ENCODE results near the gene SLC16A6.
A peak's percentile ranks its signal among the peaks of the same experiment; 100 is the strongest.
"Not testable (repeated sequence)": the region's sequence is repeated elsewhere in the genome, so short reads cannot be mapped to it uniquely, and the experiment has no call there.

Gene SLC16A6

GRCh38 chr17:68310152-68310551, 19.2 kb upstream of the SLC16A6 start:
- no peak for DNase-seq (ENCODE audit: low read depth, low spot score)

GRCh38 chr17:68309066-68309670, 18.2 kb upstream of the SLC16A6 start:
- DNase-seq (ENCODE audit: low read depth, low spot score) = not testable (repeated sequence)

- DNase-seq (ENCODE audit: low read depth, low spot score) = not testable (repeated sequence)
These were observed 17.6 kb upstream of the SLC16A6 start for GRCh38 chr17:68308486-68308885.

GRCh38 chr17:68307443-68307842, 16.5 kb upstream of the SLC16A6 start:
- no peak for DNase-seq (ENCODE audit: low read depth, low spot score)

DNA sequence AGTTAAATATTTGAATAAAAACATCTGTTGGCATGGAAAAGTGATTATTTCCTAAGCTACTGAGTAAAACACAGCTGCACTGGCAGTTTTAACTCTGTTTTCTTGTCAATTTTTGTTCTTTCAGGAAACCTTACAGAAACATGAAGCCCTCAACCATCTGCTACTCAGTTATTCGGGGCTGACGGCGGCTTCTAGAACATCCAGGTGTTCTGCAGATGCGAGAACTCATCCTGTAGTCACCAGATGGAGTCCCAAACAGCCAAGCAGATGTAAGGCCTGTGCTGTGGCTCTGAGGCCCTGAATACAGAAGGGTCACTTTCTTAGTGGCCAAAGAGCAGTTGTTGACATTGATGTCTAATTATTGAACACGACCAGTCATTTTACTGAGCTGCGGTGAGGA, 15.9 kb upstream of the SLC16A6 start:
- no peak for DNase-seq (ENCODE audit: low read depth, low spot score)

DNA sequence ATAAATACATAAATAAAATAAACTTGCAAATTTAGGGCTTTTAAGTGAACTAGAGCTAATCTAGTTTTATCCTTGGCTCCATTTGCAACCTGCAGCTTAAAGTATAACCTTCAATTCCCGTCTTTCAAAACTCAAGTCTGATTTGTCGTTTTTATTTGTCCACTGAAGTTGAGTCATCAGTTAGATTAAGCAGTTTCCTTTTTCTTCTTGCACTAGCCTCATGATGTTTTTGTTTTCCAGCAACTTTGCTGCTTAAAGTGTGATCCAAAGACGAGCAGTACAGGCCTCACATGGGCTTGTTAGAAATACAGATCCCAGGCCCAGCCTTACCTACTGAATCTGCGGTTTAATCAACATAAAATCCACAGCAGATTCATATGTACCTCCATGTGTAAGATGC, 14.2 kb upstream of the SLC16A6 start:
- no peak for DNase-seq (ENCODE audit: low read depth, low spot score)

DNA sequence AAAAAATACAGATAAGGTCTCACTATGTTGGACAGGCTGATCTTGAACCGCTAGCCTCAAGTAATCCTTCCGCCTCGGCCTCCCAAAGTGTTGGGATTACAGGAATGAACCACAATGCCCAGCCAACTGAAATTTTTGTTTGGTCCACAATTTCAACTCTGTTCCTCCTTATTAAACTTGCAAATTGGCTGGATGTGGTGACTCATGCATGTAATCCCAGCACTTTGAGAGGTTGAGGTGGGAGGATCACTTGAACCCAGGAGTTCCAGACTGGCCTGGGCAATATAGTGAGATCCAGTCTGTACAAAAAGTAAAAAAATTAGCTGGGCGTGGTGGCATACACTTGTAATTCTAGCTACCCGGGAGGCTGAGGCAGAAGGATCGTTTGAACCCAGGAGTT, 13.8 kb upstream of the SLC16A6 start:
- no peak for DNase-seq (ENCODE audit: low read depth, low spot score)

GRCh38 chr17:68302666-68303065, 11.7 kb upstream of the SLC16A6 start:
- no peak for DNase-seq (ENCODE audit: low read depth, low spot score)

- DNase-seq (ENCODE audit: low read depth, low spot score) = peak; percentile 66
These were observed 11.2 kb upstream of the SLC16A6 start for GRCh38 chr17:68302066-68302564.

- DNase-seq (ENCODE audit: low read depth, low spot score) = peak; percentile 85
These were observed 10.6 kb upstream of the SLC16A6 start for GRCh38 chr17:68301438-68301959.

GRCh38 chr17:68299817-68300216, 8.9 kb upstream of the SLC16A6 start:
- DNase-seq (ENCODE audit: low read depth, low spot score) = no peak

DNA sequence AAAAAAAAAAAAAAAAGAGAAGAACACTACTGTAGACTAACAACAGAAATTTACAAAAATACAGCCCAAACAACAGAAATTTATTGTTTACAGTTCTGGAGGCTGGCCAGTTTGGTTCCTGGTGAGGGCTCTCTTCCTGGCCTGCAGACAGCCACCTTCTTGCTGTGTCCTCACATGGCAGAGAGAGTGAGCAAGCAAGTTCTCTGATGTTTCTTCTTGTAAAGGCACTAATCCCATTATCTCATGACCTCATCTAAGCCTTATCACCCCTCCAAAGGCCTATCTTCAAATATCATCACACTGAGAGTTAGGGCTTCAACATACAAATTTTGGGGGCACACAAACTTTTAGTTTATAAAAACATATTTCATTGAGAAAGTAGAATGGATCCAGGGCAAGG, 7.7 kb upstream of the SLC16A6 start:
- no peak for DNase-seq (ENCODE audit: low read depth, low spot score)

DNA sequence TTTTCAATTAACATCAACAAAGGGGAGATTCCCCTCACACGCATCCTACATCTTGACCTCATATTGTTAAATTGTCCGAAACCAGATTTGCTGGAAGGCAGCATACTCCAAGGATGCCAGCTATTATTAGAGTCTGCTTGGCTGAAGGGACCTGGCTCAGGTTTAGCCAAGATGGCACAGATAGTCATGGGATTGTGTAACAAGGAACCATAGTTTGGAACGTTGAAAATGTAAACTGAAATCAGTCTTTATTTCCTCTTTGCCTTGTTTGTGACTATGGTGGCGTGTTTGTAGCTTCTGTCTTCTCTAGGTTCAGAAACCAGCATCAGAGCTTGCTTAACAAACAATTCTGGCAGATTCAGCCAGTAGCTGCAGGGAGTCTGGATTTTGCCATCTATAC, 6.3 kb upstream of the SLC16A6 start:
- no peak for DNase-seq (ENCODE audit: low read depth, low spot score)

GRCh38 chr17:68296217-68297191, 5.6 kb upstream of the SLC16A6 start:
- DNase-seq (ENCODE audit: low read depth, low spot score) = peak; percentile 86

DNA sequence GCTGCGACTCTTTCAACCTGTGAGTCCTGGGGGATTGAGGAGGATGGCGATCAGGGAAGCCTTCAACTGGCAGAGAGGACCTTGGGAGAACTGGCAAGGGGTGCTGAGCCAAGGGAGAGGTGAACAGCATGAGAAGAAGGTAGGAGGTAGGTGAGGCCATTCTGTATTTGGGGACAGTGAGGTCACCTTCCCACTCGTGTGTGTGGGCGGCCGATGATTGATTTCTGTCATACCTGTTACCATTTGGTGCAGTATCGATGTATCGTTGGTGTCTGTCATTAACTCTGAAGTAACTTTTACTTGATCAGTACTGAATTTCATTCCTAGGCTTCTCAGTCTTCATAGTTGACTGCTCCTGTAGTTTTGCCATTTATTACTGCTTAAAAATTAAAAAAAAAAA, 4.2 kb upstream of the SLC16A6 start:
- no peak for DNase-seq (ENCODE audit: low read depth, low spot score)

- no peak for DNase-seq (ENCODE audit: low read depth, low spot score)
These were observed 3.7 kb upstream of the SLC16A6 start for GRCh38 chr17:68294617-68295016.

- peak; percentile 79 for DNase-seq (ENCODE audit: low read depth, low spot score)
These were observed 3.2 kb upstream of the SLC16A6 start for GRCh38 chr17:68294196-68294555.

GRCh38 chr17:68293490-68294195, 2.7 kb upstream of the SLC16A6 start:
- no peak for DNase-seq (ENCODE audit: low read depth, low spot score)

DNA sequence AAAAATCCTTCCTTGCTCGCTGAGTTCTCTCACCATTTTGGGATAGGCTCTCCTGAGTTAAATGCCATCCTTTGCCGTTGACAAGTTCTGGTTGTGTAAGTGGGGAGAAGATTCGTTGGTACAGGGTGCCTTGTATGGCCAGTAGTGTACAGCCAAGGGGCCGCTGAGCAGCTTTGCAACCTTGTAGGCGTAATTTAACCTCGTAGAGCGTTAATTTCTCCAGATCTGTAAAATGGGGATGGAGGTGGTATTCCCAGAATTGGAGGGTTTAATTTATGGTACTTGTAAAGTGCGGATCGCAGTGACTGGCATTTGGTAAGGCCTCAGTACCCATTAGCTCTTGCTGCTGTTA, 1.7 kb upstream of the SLC16A6 start:
- no peak for DNase-seq (ENCODE audit: low read depth, low spot score)

DNA sequence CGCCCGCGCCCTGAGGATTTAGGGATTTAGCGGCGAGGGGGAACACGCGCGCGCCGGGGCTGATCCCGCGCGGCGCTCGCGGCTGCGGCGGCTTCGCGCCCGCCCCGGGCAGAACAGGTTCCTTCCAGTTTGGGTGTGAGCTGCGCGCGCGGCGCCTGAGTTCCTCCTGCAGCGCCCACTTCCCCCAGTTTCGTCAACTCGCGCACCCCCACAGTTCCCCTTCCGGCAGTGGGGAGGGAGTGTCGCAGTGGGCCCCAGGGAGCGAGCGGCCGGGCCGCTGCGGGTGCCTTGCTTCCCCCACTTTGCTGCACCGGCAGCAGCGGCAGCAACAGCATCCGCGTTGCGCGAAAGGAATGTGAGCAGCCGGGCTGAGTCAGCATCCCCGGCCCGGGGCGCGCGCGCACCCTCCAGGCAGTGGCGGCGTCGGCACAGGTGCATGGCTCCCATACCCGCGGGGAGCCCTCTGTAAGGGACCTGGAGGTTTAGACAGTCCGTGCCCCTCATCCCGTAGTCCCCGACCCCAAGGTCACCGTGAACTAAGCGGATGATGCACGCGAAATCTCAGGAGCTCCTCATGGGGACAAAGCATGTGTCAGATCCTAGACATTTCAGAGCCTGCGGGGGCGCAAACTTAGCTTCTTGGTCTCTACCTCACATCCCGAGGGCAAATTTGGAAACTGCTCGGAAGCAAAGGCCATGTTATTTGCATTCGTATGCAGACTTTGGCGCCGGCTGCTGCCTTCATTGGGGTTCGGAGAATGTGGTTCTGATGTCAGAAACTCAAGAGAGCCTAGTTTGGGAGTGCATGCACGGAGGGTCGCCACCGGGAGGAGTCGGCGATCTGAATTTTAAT, 1.1 kb upstream of the SLC16A6 start:
- peak; percentile 91 for DNase-seq (ENCODE audit: low read depth, low spot score)

DNA sequence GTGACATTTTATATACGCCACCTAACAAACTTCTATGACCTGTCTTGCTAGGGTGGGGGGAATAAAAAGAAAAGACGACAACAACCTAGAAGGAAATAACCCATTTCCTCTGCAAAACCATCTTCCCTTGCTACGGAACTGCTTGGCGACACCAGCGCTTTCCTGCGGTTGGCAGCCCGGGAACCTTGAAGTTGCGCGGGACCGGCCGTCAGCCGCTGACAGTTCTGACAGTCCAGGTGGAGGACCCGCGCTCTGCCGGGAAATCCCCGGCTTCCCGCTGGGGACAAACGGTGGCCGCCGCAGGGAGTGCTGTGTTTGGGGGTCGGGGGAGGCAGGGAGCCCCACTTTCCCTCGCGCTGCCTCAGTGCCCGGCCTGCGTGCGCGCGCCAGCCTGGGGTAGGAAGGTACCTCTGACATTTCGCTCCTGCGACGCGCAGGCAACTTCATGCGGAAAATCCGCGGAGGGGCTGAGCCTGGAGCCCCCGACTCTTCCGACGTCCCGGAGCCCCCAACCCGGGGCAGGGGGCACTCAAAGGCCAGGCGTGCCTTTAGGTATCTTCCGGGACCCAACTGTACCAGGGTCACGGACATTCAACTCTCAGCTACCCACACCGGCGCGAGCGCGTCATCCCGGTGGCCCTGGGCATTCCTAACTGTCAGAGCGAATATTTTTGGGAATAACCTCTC, 516 bp downstream of the SLC16A6 start:
- peak; percentile 51 for DNase-seq (ENCODE audit: low read depth, low spot score)
